GM21515 (cell line): Measurements from ENCODE around the gene FRS2.

Experiments used
- ATAC-seq: cut with Tn5 transposase; IDR thresholded peaks from one replicate; pipeline ENCODE4 v1.9.1; 2021; ENCODE audit not compliant: unreplicated experiment

FRS2 gene

GRCh38 chr12:69459477-69459876, 10.7 kb upstream of the FRS2 start:
- no peak for ATAC-seq

DNA sequence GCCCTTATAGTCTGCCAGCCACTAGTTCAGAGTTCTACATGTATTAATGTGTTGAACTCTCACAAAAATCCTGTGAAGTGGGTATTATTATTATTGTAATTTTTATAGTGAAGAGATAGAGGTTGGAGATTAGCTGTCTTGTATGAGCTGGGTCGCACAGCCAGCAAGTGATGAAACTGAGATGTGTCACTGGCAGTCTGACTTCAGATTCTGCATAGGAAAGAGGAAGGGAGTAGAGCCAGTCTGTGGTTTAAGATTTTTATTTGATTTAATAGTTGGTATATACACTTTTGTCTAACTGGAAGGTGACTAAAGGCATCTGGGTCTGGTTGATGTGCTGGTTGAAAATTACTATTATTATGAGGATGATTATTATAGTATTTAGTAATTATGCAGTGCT, 5.8 kb upstream of the FRS2 start:
- ATAC-seq: no peak

DNA sequence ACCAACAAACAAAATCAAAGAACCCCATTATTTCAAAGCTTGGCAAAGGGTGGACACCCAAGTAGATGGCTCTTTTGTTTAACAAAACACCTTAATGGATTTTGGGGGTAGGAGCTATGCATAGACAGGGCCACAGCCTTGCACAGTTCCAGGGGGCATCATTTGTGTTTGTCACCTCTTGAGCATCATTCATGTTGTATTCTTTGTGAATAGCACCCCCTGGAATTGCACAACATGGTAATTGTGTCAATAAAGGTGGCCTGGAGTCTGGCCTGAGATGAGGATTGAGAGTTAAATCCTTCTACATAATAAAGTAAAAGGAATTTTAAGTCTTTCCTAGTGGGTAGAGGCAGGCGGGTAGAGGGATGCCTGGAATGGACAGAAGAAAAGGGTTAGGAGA, 3.3 kb upstream of the FRS2 start:
- ATAC-seq: no peak

GRCh38 chr12:69467366-69467765, 2.8 kb upstream of the FRS2 start:
- ATAC-seq: no peak

DNA sequence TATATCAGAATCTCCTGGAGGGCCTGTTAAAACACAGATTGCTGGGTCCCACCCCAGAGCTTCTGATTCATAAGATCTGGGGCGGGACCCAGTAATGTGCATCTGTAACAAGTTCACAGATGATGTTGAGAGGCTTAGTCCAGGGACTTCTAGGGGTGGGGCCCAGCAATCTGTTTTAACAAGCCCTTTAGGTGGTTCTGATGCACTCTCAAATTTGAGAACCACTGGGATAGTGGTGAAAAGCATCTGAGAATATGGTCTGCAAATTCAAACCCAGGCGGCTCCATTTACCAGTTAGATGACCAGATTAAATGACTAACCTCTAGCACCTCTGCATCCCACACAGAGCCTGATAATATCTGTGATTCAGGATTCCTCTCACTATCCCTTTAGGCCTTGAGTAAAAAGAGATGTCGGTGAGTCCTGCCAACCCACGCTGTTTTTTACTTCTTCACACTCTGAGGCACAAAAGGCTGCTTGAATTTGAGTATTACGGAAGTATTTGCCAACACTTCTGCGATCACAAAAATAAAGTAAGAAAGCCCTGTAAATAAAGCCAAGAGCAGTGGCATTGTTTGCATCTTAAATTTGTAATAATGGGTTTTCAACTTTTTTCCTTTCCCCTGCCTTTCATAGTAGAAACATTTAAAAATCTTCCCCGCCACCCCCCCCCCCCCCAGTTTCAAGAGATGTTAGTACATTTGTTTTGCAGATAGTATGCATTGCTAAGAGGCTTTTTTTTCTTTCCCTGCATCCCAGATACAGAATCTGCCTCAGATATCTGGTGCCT, 1.8 kb upstream of the FRS2 start:
- no peak for ATAC-seq

GRCh38 chr12:69469854-69470188, 367 bp upstream of the FRS2 start:
- ATAC-seq: no peak

DNA sequence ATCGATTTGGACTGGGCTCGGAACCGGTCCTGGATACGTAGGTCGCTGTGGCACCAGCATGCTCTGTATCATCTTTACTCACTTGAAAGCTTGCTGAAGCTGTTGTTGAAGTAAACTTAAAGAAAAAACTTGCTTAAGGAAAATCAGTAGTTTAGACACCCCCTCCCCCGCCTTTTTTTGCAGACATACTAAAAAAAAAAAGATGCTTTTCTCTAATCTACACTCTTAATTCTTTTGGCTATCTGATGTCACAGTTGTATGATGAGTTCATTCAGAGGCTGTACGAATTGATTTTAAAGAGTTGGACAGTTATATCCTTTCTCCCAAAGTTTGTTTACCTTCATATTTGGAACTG, 865 bp downstream of the FRS2 start:
- no peak for ATAC-seq

DNA sequence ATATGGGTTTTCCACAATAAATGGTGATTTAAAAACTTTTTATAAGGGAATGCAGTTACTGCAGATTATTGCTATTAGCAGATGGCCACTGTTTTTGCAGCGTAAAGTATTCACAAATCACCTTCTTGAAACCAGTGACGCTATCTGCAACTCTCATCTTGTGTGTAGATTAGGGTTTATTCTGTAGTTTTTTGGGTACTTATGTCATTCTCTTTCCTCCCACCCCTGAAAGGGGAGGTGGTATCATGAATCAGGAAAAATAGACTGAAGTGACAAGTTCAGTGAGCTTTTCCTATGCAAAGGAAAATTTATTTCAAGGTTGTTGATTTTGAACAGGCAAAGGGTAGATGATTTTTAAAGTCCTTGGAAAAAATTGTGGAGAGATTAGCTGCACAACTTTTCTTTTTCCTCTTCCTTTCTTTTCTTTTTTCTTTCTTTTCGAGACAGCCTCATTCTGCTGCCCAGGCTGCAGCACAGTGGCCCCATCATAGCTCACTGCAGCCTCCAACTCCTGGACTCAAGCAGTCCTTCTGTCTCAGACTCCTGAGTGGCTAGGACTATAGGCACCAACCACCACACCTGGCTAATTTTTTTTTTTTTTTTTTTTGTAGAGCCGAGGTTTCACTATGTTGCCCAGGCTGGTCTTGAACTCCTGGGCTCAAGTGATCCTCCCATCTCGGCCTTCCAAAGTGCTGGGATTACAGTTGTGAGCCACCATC, 1.6 kb downstream of the FRS2 start:
- no peak for ATAC-seq

- no peak for ATAC-seq
Measured at GRCh38 chr12:69473262-69473661, 3.1 kb downstream of the FRS2 start.

- no peak for ATAC-seq
Measured at GRCh38 chr12:69474456-69474855, 4.3 kb downstream of the FRS2 start.

DNA sequence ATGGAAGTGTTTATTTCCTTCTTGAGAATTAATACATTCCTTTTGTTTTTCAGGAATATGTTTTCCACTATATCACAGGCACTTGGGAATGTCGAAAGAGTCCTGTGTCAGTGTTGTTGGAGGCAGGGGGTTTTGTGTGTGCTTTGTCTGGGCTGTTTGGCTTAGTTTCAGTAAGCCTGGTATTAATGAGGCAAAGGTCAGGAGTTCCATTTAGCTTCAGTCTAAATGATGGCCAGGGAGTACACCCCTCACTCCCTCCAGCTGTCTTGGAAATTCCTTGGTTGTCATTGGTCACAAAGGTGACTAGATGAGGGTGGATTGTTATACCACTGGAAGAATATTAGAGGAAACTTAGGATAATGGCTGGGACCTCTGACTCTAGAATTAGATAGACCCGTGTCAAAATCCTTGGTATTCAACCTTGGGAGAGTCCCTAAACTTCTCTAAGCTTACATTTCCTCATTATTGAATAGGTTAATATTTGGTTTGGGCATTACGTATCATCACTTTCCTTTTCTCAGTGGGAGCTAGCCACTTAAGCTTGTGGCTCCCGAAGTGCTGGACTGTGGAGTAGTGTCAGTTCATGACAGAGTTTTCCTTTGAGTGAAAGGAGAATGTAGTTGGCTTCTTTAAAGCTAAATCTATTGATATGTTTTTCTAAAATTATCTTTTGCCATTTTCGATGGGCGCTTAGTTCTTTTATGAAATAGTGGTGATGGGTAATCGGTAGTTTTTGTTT, 5.2 kb downstream of the FRS2 start:
- ATAC-seq: no peak

GRCh38 chr12:69476276-69477017, 6.3 kb downstream of the FRS2 start:
- ATAC-seq: no peak

GRCh38 chr12:69479675-69480074, 9.5 kb downstream of the FRS2 start:
- ATAC-seq: no peak

DNA sequence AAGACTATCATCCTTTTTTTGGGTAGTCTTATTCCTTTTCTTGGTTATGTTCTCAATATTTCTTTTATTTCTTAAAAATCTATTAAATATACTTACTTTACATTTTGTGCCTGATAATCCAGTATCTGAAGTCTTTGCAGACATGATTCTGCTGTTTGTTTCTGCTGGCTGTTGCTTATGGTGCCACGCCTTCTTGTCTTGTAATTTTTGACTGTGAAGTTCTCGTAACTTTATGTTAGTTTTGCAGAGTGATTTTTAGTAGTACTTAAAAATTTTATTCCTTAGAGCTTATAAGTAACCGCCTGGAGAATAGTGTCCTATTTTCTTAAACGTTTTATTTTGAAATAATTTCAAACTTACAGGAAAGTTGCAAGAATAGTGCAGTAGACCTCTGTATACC, 10.5 kb downstream of the FRS2 start:
- ATAC-seq: no peak

DNA sequence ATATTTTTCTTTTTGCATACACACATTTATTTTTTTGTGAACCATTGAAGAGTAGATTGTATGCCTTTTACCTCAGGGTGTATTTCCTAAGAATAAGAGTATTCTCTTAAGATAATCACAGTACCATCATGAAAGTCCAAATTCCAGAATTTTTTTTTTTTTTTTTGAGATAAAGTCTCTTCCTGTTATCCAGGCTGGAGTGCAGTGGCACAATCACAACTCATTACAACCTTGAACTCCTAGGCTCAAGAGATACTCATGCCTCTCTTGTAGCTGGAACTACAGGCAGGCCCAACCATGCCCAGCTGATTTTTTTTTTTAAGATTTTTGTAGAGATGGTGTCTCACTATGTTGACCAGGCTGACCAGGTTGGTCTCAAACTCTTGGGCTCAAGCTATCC, 10.9 kb downstream of the FRS2 start:
- ATAC-seq: no peak

DNA sequence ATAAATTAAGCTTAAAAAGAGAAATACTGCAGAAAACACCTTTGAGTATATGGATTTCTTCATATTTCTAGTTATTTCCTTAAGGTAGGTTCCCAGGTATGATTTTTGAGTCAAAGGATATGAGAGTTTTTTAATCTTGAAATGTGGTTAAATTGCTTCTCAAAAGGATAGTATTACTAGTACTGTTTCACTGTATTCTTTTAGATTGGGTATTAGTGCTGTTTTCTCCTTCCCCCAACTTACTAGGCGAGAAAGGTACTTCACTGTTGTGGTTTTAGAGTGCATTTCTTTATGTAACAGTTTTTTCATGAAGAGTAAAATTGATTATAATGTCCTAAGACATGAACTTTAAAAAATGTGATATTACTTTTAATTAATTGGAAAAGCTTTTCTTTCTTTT, 13.5 kb downstream of the FRS2 start:
- no peak for ATAC-seq

DNA sequence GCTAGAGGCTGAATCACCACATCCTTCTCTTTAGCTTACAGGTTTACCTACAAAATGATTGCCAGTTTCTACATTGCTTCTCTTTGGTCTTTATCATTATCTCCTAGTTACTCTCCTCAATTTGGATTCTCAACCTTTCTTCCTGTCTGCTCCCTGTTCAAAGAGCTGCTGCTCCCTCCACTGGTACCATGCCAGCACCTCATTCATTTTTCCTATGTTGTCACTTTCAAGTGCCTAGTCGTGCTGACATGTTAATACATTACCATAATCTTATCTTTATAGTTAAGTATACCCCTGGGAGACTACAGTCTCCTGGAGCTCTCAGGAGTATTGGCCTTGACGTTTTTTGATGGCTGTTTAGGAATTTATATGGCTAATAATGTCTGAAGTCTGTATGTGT, 14.2 kb downstream of the FRS2 start:
- ATAC-seq: no peak

DNA sequence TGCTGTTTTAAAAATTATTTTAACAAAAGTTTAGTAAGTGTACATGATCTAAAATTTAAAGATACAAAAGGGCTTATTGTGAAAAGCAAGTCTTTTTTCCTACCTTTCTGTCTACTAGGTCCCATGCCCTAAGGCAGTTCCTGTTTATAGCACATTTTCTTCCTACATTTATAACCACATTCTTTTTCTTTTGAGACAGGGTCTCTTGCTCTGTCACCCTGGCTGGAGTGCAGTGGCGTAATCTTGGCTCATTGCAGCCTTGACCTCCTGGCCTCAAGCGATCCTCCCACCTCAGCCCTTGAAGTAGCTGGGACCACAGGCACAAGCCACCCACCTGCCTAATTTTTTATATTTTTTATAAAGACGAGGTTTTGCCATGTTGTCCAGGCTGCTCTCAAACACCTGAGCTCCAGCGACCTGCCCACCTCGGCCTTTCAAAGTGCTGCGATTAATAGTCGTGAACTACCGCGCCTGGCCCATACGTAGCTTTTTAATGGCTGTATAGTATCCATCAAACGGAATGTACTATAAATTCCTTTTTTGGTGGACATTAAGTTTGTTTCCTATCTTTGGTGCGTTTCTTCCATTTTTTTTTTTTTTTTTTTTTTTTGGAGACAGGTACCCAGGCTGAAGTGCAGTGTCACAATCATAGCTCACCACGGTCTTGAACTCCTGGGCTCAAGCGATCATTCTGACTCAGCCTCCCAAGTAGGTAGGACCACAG, 20.9 kb downstream of the FRS2 start:
- ATAC-seq: no peak

- no peak for ATAC-seq
Measured at GRCh38 chr12:69492739-69493138, 22.6 kb downstream of the FRS2 start.

GRCh38 chr12:69495071-69495470, 24.9 kb downstream of the FRS2 start:
- no peak for ATAC-seq
